ENCODE measurements around the gene TSPAN10. TPM values are rescaled to one million over a fixed set of nuclear protein-coding genes. Genes with fewer than 3 reads are reported as not detected.

Gene TSPAN10
- total RNA-seq, 1 donor from 2014 or later, result 2.9 TPM

DNA sequence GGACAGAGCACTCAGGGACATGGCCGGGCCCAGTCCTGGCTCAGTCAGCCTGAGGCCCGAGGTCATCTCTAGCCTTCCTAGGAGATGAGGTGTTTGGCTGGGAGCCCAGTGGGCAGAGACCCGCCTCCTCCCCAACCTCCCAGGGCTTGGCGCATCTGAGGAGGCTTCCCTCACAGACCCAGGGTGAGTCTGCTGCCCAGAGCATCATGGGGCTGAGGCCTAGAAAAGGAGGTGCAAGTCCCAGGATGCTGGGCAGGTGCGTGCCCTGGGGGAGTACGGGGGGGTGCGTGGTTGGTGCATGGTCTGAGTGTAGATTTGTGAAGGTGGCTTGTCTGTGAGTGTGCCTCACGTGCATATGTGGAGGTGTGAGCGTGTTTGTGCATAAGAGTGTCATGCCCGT lies 14.7 kb downstream of the TSPAN10 start:
- H3K27ac Mint-ChIP-seq, result no peak overlapping the region
- H3K9me3 Mint-ChIP-seq, result no peaks in the 10 kb centered on the region
- no peak overlapping the region for H3K4me3 Mint-ChIP-seq
- H3K36me3 Mint-ChIP-seq, result no peaks in the 10 kb centered on the region
- H3K27me3 Mint-ChIP-seq (ENCODE audit: low read depth), result no peaks in the 10 kb centered on the region
- DNase-seq (ENCODE audit: low spot score in 2 of 2, unreplicated experiment in 2 of 2), result no peak
- H3K4me1 Mint-ChIP-seq, result peaks cover 12% of the 10 kb centered on the region
- TF ChIP-seq, protein P1, sequence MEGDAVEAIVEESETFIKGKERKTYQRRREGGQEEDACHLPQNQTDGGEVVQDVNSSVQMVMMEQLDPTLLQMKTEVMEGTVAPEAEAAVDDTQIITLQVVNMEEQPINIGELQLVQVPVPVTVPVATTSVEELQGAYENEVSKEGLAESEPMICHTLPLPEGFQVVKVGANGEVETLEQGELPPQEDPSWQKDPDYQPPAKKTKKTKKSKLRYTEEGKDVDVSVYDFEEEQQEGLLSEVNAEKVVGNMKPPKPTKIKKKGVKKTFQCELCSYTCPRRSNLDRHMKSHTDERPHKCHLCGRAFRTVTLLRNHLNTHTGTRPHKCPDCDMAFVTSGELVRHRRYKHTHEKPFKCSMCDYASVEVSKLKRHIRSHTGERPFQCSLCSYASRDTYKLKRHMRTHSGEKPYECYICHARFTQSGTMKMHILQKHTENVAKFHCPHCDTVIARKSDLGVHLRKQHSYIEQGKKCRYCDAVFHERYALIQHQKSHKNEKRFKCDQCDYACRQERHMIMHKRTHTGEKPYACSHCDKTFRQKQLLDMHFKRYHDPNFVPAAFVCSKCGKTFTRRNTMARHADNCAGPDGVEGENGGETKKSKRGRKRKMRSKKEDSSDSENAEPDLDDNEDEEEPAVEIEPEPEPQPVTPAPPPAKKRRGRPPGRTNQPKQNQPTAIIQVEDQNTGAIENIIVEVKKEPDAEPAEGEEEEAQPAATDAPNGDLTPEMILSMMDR (IDR thresholded peaks at IDR 0.05; ENCODE audit: unreplicated experiment), result no peak

DNA sequence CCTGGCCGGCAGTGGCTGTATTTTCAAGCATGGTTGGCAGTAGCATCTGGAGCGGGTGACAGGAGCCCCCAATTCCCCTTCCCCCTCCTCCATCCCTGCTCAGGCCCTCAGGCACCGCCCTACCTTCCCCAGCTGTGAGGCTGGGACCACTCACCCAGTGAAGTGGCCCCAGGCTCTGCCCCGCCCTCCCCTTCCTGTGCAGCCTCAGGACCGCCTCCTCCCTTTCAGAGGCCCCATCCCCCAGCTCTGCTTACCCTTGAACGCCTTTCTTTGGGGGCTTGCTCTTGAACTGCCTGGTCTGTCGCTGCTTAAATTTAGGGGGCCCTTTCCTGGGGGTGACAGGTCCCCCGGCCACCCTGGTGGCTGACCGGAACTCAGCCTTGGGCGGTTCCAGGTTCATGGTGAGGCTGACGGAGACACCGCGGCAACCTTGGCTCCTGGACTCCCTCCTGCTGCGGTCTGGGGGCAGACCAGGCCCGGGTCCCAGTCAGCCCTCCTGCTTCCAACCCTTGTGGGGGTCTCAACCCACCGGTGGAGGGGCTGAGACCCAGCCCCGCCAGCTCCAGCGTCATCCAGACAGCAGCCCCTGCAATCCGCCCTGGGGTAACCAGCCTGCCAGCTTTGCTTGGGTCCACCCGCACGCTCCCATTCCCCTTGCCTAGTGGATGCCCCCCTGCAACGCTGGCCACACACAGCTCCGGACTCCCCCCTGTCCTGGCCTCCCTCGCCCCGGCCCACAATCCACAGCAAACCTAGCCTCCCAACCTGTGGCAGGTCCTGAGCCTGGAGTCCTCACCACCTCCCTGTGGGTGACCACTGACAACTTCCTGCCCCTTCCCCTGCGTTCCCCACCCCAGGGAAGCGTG lies 16.1 kb downstream of the TSPAN10 start:
- TF ChIP-seq, protein P1 (IDR thresholded peaks at IDR 0.05; ENCODE audit: unreplicated experiment), result no peak
- H3K27ac Mint-ChIP-seq, result peak overlapping the region; percentile 59
- no peaks in the 10 kb centered on the region for H3K36me3 Mint-ChIP-seq
- no peaks in the 10 kb centered on the region for H3K27me3 Mint-ChIP-seq (ENCODE audit: low read depth)
- no peak for DNase-seq (ENCODE audit: low spot score in 2 of 2, unreplicated experiment in 2 of 2)
- peaks cover 12% of the 10 kb centered on the region for H3K4me1 Mint-ChIP-seq
- no peaks in the 10 kb centered on the region for H3K9me3 Mint-ChIP-seq
- peak overlapping the region; percentile 28 for H3K4me3 Mint-ChIP-seq

DNA sequence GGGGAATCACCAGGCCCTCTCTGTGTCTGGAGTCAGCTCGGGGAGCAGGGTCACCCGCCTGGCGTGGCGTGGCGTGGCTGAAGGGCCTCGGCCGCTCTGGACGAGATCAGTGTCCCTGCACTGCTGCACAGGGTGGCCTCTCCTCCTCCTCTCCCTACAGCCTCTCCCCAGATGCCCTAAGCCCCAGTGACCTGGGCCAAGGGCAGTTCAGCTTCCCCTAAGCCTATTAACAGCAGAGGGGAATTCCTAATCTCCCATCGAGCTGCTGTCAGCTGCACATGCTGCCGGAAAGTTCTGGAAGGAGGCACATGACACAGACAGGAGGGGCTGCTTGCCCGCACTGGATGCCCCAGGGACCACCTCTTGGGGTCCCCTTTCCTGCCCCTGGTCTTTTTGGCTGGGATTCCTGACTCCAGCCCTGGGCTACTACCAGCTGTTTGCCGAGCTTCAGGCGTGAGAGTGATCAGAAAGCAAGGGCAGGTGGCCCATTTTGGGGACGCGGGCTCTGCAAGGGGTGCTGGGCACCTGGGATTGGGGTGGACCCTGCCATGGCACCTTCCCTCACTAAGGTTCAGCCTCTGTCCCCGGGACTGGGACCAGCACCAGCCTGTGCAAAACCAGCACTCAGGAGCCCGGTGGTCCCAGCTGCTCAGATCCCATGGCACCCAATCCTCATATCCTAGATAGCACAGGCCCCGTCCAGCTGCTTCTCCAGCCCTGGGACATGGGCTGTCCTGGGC lies 18.6 kb downstream of the TSPAN10 start:
- Mint-ChIP-seq H3K4me1 (peaks cover 15% of the 10 kb centered on the region), H3K4me3 (no peak overlapping the region), H3K27me3 (ENCODE audit: low read depth) (no peaks in the 10 kb centered on the region), H3K36me3 (no peaks in the 10 kb centered on the region), H3K9me3 (no peaks in the 10 kb centered on the region), H3K27ac (no peak overlapping the region)
- TF ChIP-seq, protein P1 (IDR thresholded peaks at IDR 0.05; ENCODE audit: unreplicated experiment), result no peak
- DNase-seq (ENCODE audit: low spot score in 2 of 2, unreplicated experiment in 2 of 2), result no peak

DNA sequence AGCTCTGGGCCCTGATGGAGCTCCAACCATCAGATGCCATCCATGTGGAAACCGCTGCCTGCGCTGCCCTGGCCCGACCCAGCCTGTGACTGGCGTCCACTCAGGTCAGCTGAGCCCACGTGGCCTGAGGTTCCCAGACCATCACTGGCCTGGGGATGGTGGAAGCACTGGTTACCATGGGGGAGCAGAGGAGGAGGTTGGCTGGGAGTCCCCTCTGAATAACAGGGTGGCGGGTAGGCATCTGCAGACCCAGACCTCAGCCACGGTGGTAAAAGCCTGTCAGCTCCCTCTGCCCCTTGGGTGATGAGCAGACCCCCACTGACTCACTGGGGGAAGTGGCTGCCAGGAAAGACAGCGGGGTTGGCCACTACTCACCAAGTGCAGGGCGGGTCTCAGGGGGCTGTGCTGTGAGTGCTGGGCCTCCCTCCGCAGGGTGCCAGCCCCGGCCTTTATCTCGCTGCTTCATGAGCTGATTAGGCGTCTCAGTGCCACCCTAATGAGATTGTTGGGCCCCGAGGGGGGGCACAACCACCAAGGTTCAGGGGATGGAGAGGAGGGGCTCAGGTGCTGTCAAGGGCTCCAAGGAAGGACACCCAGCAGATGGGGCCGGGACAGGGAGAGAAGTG lies 19.2 kb downstream of the TSPAN10 start, which contains the start of gene PDE6G:
PDE6G (minus strand) TSS at position 425 of the 626 bp plus-strand sequence. CDS start 3,237 bp downstream, outside the sequence.
- H3K36me3 Mint-ChIP-seq, result no peaks in the 10 kb centered on the region
- peaks cover 15% of the 10 kb centered on the region for H3K4me1 Mint-ChIP-seq
- TF ChIP-seq, protein P1 (IDR thresholded peaks at IDR 0.05; ENCODE audit: unreplicated experiment), result no peak
- no peak within 1 kb of the TSS for H3K27ac Mint-ChIP-seq
- no peak for DNase-seq (ENCODE audit: low spot score in 2 of 2, unreplicated experiment in 2 of 2)
- H3K27me3 Mint-ChIP-seq (ENCODE audit: low read depth), result no peaks in the 10 kb centered on the region
- no peaks in the 10 kb centered on the region for H3K9me3 Mint-ChIP-seq
- no peak within 1 kb of the TSS for H3K4me3 Mint-ChIP-seq

DNA sequence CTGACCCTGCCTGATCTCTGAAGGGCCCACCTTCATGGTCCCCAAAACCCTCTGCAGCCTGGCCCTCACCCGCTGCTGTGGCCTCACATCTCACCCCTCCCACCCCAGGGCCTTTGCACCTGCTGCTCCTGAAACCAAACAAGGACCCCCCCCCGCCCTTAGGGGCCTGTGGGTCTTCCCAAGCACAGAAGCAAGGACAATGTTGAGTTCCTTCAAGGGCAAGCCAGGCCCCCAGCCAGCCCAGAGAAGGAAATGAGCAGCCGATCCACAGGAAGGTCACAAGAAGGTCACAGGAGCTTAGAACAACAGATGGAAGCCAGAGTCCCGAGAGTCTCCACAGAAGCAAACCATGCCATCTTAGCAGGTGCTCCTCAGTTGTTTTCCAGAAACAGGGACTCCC lies 19.8 kb downstream of the TSPAN10 start:
- H3K9me3 Mint-ChIP-seq, result no peaks in the 10 kb centered on the region
- H3K4me1 Mint-ChIP-seq, result peaks cover 12% of the 10 kb centered on the region
- H3K36me3 Mint-ChIP-seq, result no peaks in the 10 kb centered on the region
- no peak for DNase-seq (ENCODE audit: low spot score in 2 of 2, unreplicated experiment in 2 of 2)
- no peak overlapping the region for H3K4me3 Mint-ChIP-seq
- TF ChIP-seq, protein P1 (IDR thresholded peaks at IDR 0.05; ENCODE audit: unreplicated experiment), result no peak
- no peaks in the 10 kb centered on the region for H3K27me3 Mint-ChIP-seq (ENCODE audit: low read depth)
- no peak overlapping the region for H3K27ac Mint-ChIP-seq

All from mesothelial cell of epicardium (in vitro differentiated cells).